Measurements from ENCODE around the gene RNH1. TPM values are rescaled to one million over a fixed set of nuclear protein-coding genes. Genes with fewer than 3 reads are reported as not detected.

Gene RNH1
- total RNA-seq (2021; ENCODE audit: unreplicated experiment), result 345 TPM
- 671 TPM for polyA plus RNA-seq (2012; ENCODE audit: insufficient read length)
- Bru-seq, nascent RNA, result percentile 83 among the genes with signal in this experiment
- percentile 83 among the genes with signal in this experiment for BruChase-seq, experiment 1, labeled RNA remaining after a 2-hour chase
- BruChase-seq, experiment 2, labeled RNA remaining after a 6-hour chase, result percentile 92 among the genes with signal in this experiment
- long read RNA-seq, transcript RNH1-206 (10 exons, 1,725 nt), result minor isoform, 72 of 880 reads
- long read RNA-seq, transcript RNH1-204 (10 exons, 1,864 nt), result minor isoform, 35 of 880 reads
- long read RNA-seq, transcript RNH1-202 (10 exons, 1,791 nt), result minor isoform, 221 of 880 reads
- long read RNA-seq, transcript RNH1-203 (10 exons, 1,722 nt), result major isoform, 280 of 880 reads
- long read RNA-seq, partial matches to known transcripts, result 78 of 880 reads
- long read RNA-seq, other reads (novel, unspliced or antisense), result 127 of 880 reads

DNA sequence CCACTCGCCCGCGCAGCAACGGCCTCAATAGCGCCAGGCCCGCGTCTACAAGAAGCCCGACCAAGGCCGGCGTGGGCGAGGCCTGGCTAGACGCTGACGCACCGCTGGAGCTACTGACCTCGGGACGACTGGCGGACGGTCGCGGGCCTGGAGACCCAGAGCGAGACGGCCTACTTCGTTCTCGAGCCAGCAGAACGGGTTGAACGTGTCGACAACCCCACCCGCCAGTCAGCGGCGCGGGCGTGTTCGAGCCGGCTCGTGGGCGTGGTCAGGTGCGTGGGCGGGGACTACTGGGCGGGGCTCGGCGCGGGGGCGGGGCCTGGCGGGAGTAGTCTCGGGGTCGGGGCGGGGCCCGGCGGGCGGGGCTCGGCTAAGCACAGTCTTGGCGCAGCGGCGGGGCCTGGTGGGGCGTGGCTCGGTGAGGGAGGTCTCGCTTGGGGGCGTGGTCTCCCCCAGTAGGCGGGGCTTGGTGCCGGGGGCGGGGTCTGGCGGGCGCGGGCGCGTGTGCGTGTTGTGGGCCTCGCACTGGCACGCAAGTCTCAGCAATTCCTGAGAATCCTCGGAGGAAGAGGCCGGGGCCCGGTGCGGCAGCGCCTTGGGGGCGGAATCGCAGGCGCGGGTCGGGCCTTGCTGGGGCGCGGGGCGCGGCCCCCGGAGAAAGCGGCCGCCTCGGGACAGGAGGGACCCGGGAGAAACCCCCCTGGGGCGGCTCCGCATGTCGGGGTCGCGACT, at the start of gene RNH1:
Gene RNH1, minus strand, starts transcription at position 248 of the 732 bp plus-strand sequence. CDS start 5,080 bp downstream, outside the sequence.
- Histone ChIP-seq H3K9me3 (ENCODE audit: control insufficient read depth, insufficient read depth, low read depth, low read length) (no peaks in the 10 kb centered on the region), H3K4me3 (ENCODE audit: low read depth in 2 of 2, low read length in 2 of 2) (peak within 1 kb of the TSS; percentile 84 to 94), H3K36me3 (ENCODE audit: control insufficient read depth, insufficient read depth, low read length) (peaks cover 2% of the 10 kb centered on the region; the same call in 1 of the 2 replicates), H3K27me3 (ENCODE audit: control insufficient read depth, insufficient read depth, low read length) (no peaks in the 10 kb centered on the region), H3K27ac (ENCODE audit: low read length) (peak within 1 kb of the TSS; percentile 99), H3K4me1 (ENCODE audit: control insufficient read depth, insufficient read depth, low read length) (peaks cover 24% of the 10 kb centered on the region)
- intact Hi-C loops (cut with micrococcal nuclease; ENCODE audit: unreplicated experiment), result no loop called here
- TF ChIP-seq, protein P1, sequence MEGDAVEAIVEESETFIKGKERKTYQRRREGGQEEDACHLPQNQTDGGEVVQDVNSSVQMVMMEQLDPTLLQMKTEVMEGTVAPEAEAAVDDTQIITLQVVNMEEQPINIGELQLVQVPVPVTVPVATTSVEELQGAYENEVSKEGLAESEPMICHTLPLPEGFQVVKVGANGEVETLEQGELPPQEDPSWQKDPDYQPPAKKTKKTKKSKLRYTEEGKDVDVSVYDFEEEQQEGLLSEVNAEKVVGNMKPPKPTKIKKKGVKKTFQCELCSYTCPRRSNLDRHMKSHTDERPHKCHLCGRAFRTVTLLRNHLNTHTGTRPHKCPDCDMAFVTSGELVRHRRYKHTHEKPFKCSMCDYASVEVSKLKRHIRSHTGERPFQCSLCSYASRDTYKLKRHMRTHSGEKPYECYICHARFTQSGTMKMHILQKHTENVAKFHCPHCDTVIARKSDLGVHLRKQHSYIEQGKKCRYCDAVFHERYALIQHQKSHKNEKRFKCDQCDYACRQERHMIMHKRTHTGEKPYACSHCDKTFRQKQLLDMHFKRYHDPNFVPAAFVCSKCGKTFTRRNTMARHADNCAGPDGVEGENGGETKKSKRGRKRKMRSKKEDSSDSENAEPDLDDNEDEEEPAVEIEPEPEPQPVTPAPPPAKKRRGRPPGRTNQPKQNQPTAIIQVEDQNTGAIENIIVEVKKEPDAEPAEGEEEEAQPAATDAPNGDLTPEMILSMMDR (IDR thresholded peaks at IDR 0.05), result no peak
- TF ChIP-seq POLR2AphosphoS5 (IDR thresholded peaks at IDR 0.05; ENCODE audit: low read depth, low read length), result peak; percentile 93
- peak; percentile 90; the same call in 1 of the 2 replicates for TF ChIP-seq SIN3A (IDR thresholded peaks at IDR 0.05; ENCODE audit: borderline replicate concordance, insufficient read depth, low read depth, low read length)
- POLR2A ChIA-PET, result interaction anchor here (0.6 to 1.2 kb wide), 6 partner anchors 11 to 153 kb away, joined by 3 to 5 read pairs (median 4); partner anchors contain the start of gene SIGIRR
- CTCF ChIA-PET, result interaction anchor here (0.8 kb wide), 1 partner anchor 9 kb away, joined by 4 read pairs; no protein-coding TSS in a partner anchor
- in situ Hi-C loops (cut with HindIII; ENCODE audit: low pct_unique_long_range_greater_than_20kb, low sequenced_read_pairs), result no loop called here
- DNase-seq (ENCODE audit: low read depth, low spot score), result peak; percentile 46
- ATAC-seq, result peak; percentile 84
- BruUV-seq (replicated peaks), result no TSS peak

DNA sequence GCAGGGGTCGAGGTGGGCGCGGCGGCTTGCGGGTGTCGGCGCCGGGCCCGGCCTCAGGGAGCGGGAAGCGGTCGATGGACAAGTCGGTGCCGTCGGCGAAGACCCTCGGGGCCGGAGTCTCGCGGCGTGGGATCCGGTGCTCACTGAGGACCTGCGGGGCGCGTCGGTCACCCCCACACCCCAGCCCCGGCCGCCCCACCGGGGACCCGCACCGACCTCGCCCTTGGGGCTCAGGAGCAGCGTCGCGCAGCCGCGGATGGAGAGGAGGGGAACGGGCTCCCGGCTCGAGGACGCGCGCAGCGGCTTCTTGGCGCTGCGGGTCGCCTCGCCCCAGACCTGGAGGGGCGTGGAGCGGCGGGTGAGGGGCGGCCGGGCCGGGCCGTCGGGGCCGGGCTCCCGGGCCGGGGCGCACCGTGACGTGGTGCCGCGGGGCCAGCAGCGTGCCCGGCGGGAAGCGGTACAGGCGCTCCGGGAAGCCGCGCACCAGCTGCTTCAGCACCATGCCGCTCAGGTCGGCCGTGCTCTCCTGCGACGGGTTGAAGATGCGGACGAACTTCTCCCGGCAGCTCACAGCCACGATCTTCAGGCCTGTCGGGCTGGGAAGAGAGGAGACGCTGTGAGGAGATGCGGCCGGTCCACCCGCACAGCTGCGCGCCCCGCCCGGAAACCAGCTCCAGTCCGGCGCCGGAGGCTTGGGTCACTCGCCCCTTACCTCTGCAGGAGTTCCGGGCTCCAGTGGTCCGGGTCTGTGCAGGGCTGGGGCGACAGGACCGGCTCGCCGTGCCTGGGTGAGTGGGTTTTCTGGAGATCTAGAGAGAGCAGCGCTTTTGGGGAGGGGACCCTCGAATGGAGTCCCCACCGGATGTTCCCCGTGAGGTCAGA, 49.0 kb upstream of the RNH1 start:
- BruUV-seq (replicated peaks), result no TSS peak
- intact Hi-C loops (cut with micrococcal nuclease; ENCODE audit: unreplicated experiment), result loop anchor here (10.0 kb wide), 1 partner anchor 169 kb away; no protein-coding TSS in a partner anchor
- TF ChIP-seq TCF7L2 (IDR thresholded peaks at IDR 0.05; ENCODE audit: low read depth, low read length) (no peak), POLR2AphosphoS5 (IDR thresholded peaks at IDR 0.05; ENCODE audit: low read depth, low read length) (no peak), SIN3A (IDR thresholded peaks at IDR 0.05; ENCODE audit: borderline replicate concordance, insufficient read depth, low read depth, low read length) (no peak; the same call in 1 of the 2 replicates)
- TF ChIP-seq, protein P1 (IDR thresholded peaks at IDR 0.05), result no peak
- TF ChIP-seq, protein P2, sequence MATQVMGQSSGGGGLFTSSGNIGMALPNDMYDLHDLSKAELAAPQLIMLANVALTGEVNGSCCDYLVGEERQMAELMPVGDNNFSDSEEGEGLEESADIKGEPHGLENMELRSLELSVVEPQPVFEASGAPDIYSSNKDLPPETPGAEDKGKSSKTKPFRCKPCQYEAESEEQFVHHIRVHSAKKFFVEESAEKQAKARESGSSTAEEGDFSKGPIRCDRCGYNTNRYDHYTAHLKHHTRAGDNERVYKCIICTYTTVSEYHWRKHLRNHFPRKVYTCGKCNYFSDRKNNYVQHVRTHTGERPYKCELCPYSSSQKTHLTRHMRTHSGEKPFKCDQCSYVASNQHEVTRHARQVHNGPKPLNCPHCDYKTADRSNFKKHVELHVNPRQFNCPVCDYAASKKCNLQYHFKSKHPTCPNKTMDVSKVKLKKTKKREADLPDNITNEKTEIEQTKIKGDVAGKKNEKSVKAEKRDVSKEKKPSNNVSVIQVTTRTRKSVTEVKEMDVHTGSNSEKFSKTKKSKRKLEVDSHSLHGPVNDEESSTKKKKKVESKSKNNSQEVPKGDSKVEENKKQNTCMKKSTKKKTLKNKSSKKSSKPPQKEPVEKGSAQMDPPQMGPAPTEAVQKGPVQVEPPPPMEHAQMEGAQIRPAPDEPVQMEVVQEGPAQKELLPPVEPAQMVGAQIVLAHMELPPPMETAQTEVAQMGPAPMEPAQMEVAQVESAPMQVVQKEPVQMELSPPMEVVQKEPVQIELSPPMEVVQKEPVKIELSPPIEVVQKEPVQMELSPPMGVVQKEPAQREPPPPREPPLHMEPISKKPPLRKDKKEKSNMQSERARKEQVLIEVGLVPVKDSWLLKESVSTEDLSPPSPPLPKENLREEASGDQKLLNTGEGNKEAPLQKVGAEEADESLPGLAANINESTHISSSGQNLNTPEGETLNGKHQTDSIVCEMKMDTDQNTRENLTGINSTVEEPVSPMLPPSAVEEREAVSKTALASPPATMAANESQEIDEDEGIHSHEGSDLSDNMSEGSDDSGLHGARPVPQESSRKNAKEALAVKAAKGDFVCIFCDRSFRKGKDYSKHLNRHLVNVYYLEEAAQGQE (IDR thresholded peaks at IDR 0.05; ENCODE audit: insufficient read depth in 1 of 2, low read depth in 2 of 2, low read length in 1 of 2), result no peak

More for the DNA sequence above, 49.0 kb upstream of the RNH1 start:
- ATAC-seq, result peak; percentile 31
- POLR2A ChIA-PET, result no interaction called here
- Histone ChIP-seq H3K27ac (ENCODE audit: low read length) (0 out of 2 replicates have a peak overlapping the region, but pooled peaks have one; percentile 34), H3K9me3 (ENCODE audit: control insufficient read depth, insufficient read depth, low read depth, low read length) (no peaks in the 10 kb centered on the region), H3K4me1 (ENCODE audit: control insufficient read depth, insufficient read depth, low read length) (peaks cover 30% of the 10 kb centered on the region), H3K27me3 (ENCODE audit: control insufficient read depth, insufficient read depth, low read length) (no peaks in the 10 kb centered on the region), H3K36me3 (ENCODE audit: control insufficient read depth, insufficient read depth, low read length) (no peaks in the 10 kb centered on the region), H3K4me3 (ENCODE audit: low read depth in 2 of 2, low read length in 2 of 2) (peak overlapping the region; percentile 57 to 59)
- DNase-seq (ENCODE audit: low read depth, low spot score), result no peak
- CTCF ChIA-PET, result interaction anchor here (0.5 to 1.4 kb wide), 4 partner anchors 9 to 57 kb away, joined by 3 read pairs; no protein-coding TSS in a partner anchor
- in situ Hi-C loops (cut with HindIII; ENCODE audit: low pct_unique_long_range_greater_than_20kb, low sequenced_read_pairs), result no loop called here

Data from Panc1 (cell line).